Psoas muscle (tissue), 8 donors: ENCODE measurements around the gene PDE4D. TPM values are rescaled to one million over a fixed set of nuclear protein-coding genes. Genes with fewer than 3 reads are reported as not detected.

Source experiments
- ATAC-seq, 4 donors: fragments of 200-7000 bp; cut with Tn5 transposase; one replicate each; pipeline ENCODE4 v1.9.1; 2020; ENCODE audit warnings: moderate library complexity in 3 of 4, mild to moderate bottlenecking in 2 of 4
- DNase-seq, 2 donors: peaks; one replicate each; pipeline ENCODE4 v3.0.0-alpha.2; 2020
- H3K27ac ChIP-seq: fragments of 200-600 bp; one replicate; pipeline ENCODE4 v1.8.0; 2022
- H3K27me3 ChIP-seq, 3 donors: fragments of 200-600 bp in 1 of 3; one replicate each; pipeline versions ENCODE4 v1.6.1 to v1.8.0; 2013 to 2022; ENCODE audit warnings: low read length in 2 of 3, mild to moderate bottlenecking in 2 of 3, moderate library complexity in 1 of 3; ENCODE audit not compliant: insufficient read depth in 3 of 3
- H3K36me3 ChIP-seq, 2 donors: fragments of 200-600 bp in 1 of 2; one replicate each; pipeline versions ENCODE4 v1.6.1 to v1.8.0; 2013 to 2022; ENCODE audit warnings: low read depth in 1 of 2, mild to moderate bottlenecking in 1 of 2, moderate library complexity in 1 of 2; ENCODE audit not compliant: insufficient read depth in 1 of 2
- H3K4me1 ChIP-seq: fragments of 200-600 bp; one replicate; pipeline ENCODE4 v1.8.0; 2022
- H3K4me3 ChIP-seq: fragments of 200-600 bp; one replicate; pipeline ENCODE4 v1.8.0; 2022; ENCODE audit warnings: mild to moderate bottlenecking
- H3K9me3 ChIP-seq: fragments of 200-600 bp; one replicate; pipeline ENCODE4 v1.8.0; 2022
- WGBS, 3 donors: extraction: QIAGEN DNeasy Blood & Tissue Kit; methylation state at CpG; one replicate each; pipeline versions ENCODE4 v1.1.6 to v1.1.7; 2013; 5-methylcytosine and 5-hydroxymethylcytosine counted together
- intact Hi-C, 2 donors: fragments of 100-400 bp; cut with DNase I; formaldehyde crosslinking; loops; one replicate each; pipeline versions ENCODE4 v1.11.0 to v1.14.2; 2022
- polyA plus RNA-seq, 3 donors: library from polyadenylated mRNA; stranded (reverse); fragments of 200-250 nt; gene quantifications; one replicate each; pipeline ENCODE4 v1.2.3, GENCODE V29; 2013
- total RNA-seq, 4 donors: library from RNA; stranded (reverse); fragmentation: NEBNext Ultra II Directional in 2 of 4; extraction: Animal tissue kit (Norgen Biotek cat#: 25700) in 2 of 4; gene quantifications; one replicate each; pipeline versions ENCODE4 v1.2.1 to v1.2.4, GENCODE V29; 2021 to 2023
- TF ChIP-seq, protein P1 (sequence below): fragments of 200-600 bp; IDR thresholded peaks from one replicate; pipeline ENCODE4 v1.8.0; 2022; ENCODE audit warnings: antibody characterized with exemption
- donor health status: healthy with polysubstance abuse.
- donor health status: DM: no; HTN: no; CAD: no; lungs with moderate emphysema.
- donor health status: Bipolar disorder and iron deficiency.
- donor health status: healthy.
- donor health status: DM: yes; HTN: yes; CAD: no.
- donor health status: DM: no; HTN: no; CAD: no.
- donor health status: DM: no; HTN: no; CAD: no.
- donor health status: DM: yes; HTN: yes; CAD: no.

PDE4D gene
- total and polyA plus RNA-seq, 7 donors, result 42.6 to 283 (median 88.7) TPM

DNA sequence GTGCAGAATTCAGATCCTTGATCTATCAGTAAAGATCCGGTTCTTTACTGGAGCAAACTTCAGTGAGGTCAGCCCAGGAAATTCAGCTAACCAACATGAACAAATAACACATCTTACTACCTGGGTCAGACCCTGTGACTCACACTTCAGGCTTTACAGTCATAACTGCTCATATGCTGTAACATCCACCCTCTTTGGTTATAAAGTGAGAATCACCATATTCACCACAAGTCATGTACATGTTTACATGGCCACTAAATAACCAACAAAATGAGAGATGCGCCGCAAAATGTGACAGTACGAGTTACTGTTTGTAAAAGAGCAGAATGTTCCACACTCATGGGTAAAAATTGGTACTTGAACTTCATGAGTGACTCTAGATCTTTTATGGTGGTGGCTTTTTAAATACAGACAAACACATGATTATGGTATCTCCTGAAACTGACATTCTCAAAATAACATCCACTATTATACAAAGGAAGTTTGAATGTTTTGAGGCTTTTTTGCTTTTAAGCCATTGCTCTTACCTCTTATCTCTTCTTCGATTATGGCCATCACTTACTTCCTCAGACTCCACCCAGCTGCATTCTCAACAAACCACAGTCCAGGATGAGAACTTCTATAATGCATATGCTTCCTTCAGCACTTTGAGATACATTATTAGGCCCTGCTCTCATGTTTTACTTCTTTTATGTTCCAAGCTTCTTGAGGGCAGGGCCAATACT is 794.1 kb downstream of the PDE4D start:
- ATAC-seq (peak in 2 of 4 donors; percentile 20 to 41), DNase-seq (no peak)
- intact Hi-C loops, result no loop called here
- Histone ChIP-seq H3K27me3 (no peaks in the 10 kb centered on the region), H3K27ac (peak overlapping the region; percentile 17), H3K9me3 (no peaks in the 10 kb centered on the region), H3K4me3 (no peak overlapping the region), H3K36me3 (no peaks in the 10 kb centered on the region), H3K4me1 (peaks cover 56% of the 10 kb centered on the region)
- 91 to 94% (median 92%) methylated on average over 5 of the region's 5 CpGs for WGBS, 3 donors
- TF ChIP-seq, protein P1, sequence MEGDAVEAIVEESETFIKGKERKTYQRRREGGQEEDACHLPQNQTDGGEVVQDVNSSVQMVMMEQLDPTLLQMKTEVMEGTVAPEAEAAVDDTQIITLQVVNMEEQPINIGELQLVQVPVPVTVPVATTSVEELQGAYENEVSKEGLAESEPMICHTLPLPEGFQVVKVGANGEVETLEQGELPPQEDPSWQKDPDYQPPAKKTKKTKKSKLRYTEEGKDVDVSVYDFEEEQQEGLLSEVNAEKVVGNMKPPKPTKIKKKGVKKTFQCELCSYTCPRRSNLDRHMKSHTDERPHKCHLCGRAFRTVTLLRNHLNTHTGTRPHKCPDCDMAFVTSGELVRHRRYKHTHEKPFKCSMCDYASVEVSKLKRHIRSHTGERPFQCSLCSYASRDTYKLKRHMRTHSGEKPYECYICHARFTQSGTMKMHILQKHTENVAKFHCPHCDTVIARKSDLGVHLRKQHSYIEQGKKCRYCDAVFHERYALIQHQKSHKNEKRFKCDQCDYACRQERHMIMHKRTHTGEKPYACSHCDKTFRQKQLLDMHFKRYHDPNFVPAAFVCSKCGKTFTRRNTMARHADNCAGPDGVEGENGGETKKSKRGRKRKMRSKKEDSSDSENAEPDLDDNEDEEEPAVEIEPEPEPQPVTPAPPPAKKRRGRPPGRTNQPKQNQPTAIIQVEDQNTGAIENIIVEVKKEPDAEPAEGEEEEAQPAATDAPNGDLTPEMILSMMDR, result no peak

DNA sequence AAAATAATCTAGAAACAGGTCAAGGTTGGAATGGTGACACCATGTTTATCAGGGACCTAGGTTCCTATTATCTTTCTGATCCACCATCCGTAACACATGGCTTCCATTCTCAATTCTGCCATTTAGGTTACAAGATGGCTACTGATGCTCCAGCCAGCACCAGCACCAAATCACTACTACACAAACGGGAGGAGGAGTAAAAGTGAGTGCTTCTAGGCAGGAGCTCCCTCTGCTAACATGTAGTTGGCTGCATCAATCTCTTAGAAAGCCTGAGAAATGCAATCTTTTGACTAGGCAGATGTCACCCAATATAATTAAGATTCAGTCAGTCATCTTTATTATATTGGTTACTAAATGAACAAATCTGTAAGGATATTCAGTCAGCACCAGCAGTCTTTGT is 794.8 kb downstream of the PDE4D start:
- no peak overlapping the region for H3K27ac ChIP-seq
- intact Hi-C loops, result no loop called here
- H3K4me3 ChIP-seq, result no peak overlapping the region
- H3K27me3 ChIP-seq, result no peaks in the 10 kb centered on the region
- no peak for ATAC-seq
- no peak for DNase-seq
- TF ChIP-seq, protein P1, result no peak
- no peaks in the 10 kb centered on the region for H3K36me3 ChIP-seq
- peaks cover 49% of the 10 kb centered on the region for H3K4me1 ChIP-seq
- no peaks in the 10 kb centered on the region for H3K9me3 ChIP-seq
- WGBS, 3 donors, result 83 to 94% (median 93%) methylated on average over 2 of the region's 2 CpGs

DNA sequence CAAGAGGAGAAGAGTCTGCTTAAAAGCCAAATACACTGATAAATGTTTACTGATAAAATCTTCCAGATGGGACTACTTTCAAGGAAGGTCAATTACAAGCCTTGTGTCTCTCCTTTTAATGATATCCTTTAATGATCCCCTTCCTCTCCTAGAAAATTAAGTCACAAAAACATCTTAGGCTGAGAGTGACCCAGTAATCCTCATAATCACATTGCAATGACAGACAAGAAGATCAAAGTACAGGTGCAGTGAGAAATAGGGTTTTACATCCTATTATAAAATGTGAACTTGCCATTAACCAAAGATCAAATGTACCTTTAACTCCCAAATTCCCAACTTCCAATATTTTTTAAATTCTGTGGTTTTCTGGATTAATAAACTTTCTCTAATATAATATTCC is 795.8 kb downstream of the PDE4D start:
- ATAC-seq, result no peak
- DNase-seq, result no peak
- TF ChIP-seq, protein P1, result no peak
- H3K9me3 ChIP-seq, result no peaks in the 10 kb centered on the region
- intact Hi-C loops, result no loop called here
- H3K4me1 ChIP-seq, result peaks cover 45% of the 10 kb centered on the region
- H3K4me3 ChIP-seq, result no peak overlapping the region
- no peaks in the 10 kb centered on the region for H3K27me3 ChIP-seq
- no peaks in the 10 kb centered on the region for H3K36me3 ChIP-seq
- peak overlapping the region; percentile 56 for H3K27ac ChIP-seq

DNA sequence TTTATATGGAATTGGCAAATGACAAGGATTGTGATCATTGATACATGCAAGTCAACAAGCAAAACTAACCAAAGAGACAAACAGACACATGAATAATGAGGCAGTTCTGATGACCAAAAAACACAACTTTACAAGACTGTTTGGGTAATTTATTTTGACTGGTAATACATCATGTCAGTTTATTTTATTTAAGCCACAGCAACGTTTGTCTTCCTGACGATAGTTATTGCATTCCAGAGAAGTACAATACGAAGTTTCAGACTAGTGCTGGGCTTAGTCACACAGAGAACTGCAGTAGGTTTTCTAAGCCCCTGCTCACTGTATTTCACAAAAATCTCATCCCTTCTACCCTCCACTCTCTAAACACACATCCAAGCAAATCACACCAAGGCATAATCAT is 796.4 kb downstream of the PDE4D start:
- Histone ChIP-seq H3K4me3 (no peak overlapping the region), H3K4me1 (peaks cover 50% of the 10 kb centered on the region), H3K36me3 (no peaks in the 10 kb centered on the region), H3K27me3 (no peaks in the 10 kb centered on the region), H3K9me3 (no peaks in the 10 kb centered on the region), H3K27ac (peak overlapping the region; percentile 56)
- ATAC-seq (no peak), DNase-seq (no peak)
- intact Hi-C loops, result no loop called here
- 31 to 46% (median 32%) methylated on average over 3 of the region's 3 CpGs for WGBS, 3 donors
- TF ChIP-seq, protein P1, result no peak

DNA sequence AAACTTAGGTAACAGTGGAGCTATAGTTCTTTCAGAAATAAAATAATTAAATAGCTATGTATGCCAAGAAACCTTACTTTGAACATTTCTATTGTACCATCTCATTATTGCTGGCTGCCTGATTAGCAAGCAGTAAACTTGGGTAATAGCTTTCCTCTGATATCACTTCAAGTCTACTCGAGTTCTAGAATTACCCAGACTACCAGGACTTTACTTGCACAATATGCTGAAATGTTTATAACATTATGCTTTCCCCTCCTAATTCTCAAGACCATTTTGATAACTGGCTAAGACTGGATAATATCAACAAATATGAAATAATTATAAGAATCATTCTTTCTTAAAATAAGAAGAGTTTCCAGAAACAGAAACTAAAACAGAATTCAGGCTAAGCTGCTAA is 798.0 kb downstream of the PDE4D start:
- TF ChIP-seq, protein P1, result no peak
- ATAC-seq (peak; percentile 51 to 79 (median 70)), DNase-seq (no peak)
- intact Hi-C loops, result no loop called here
- H3K4me3 ChIP-seq, result peak overlapping the region; percentile 37
- 9 to 38% (median 23%) methylated on average over 1 of the region's 1 CpG for WGBS, 3 donors
- peak overlapping the region; percentile 56 for H3K27ac ChIP-seq
- no peaks in the 10 kb centered on the region for H3K9me3 ChIP-seq
- H3K27me3 ChIP-seq, result no peaks in the 10 kb centered on the region
- peaks cover 42% of the 10 kb centered on the region for H3K4me1 ChIP-seq
- no peaks in the 10 kb centered on the region for H3K36me3 ChIP-seq
